ENCODE results near the gene CCL20. TPM values are rescaled to one million over a fixed set of nuclear protein-coding genes. Genes with fewer than 3 reads are reported as not detected.
A peak's percentile ranks its signal among the peaks of the same experiment; 100 is the strongest.

Gene CCL20
- total and polyA plus RNA-seq, 2 of the 13 experiments (the other 11 are each of a cell fraction or from before 2014, with no cell fraction given), result 223 to 903 TPM

DNA sequence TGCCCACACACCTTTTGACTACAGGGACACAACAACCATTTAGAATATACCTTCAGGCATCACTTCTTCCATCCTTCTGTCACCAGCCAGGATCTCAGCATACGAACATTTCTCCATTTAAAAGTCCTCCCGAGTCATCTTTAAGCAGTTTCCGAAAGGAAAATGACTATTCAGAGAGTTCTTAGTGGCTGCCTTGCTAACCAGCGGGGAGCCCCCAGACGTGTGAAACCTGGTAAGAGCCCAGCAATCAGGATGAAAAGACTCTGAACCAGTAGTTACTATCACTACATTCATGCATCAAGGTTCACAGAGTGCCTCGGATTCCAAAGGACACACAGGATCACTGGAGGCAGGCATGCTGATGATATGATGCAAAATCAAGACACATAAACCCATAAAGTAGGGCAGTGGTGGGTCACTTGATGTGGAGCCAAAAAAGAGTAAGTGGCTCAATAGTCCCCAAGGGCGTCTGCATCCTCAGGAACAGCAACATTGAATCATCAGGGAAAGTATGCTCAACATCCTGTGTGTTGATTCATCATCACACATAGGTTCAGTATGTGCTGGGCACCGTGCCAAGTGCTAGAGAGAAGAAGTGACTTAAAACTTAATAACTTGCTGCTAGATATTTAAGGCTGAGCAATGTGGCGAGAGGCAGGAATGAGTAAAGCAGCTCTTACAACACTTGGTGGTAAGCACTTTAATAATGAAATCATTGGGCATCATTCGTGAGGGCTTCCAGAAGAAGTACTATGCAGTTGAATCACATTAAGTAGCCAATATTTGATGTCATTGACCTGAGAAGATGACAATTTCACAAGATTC lies 4.4 kb downstream of the CCL20 start (continued):
- peak in 1 of 2 experiments; percentile 34; a peak in 2 of 4 replicates for TF ChIP-seq EP300 (IDR thresholded peaks at IDR 0.05; ENCODE audit: low read depth in 2 of 2, low read length in 2 of 2)
- peak; percentile 5; the same call in 1 of the 2 replicates for TF ChIP-seq EP300 (CRISPR knock-in tag; IDR thresholded peaks at IDR 0.05; ENCODE audit: borderline replicate concordance)
- TF ChIP-seq, protein P1, sequence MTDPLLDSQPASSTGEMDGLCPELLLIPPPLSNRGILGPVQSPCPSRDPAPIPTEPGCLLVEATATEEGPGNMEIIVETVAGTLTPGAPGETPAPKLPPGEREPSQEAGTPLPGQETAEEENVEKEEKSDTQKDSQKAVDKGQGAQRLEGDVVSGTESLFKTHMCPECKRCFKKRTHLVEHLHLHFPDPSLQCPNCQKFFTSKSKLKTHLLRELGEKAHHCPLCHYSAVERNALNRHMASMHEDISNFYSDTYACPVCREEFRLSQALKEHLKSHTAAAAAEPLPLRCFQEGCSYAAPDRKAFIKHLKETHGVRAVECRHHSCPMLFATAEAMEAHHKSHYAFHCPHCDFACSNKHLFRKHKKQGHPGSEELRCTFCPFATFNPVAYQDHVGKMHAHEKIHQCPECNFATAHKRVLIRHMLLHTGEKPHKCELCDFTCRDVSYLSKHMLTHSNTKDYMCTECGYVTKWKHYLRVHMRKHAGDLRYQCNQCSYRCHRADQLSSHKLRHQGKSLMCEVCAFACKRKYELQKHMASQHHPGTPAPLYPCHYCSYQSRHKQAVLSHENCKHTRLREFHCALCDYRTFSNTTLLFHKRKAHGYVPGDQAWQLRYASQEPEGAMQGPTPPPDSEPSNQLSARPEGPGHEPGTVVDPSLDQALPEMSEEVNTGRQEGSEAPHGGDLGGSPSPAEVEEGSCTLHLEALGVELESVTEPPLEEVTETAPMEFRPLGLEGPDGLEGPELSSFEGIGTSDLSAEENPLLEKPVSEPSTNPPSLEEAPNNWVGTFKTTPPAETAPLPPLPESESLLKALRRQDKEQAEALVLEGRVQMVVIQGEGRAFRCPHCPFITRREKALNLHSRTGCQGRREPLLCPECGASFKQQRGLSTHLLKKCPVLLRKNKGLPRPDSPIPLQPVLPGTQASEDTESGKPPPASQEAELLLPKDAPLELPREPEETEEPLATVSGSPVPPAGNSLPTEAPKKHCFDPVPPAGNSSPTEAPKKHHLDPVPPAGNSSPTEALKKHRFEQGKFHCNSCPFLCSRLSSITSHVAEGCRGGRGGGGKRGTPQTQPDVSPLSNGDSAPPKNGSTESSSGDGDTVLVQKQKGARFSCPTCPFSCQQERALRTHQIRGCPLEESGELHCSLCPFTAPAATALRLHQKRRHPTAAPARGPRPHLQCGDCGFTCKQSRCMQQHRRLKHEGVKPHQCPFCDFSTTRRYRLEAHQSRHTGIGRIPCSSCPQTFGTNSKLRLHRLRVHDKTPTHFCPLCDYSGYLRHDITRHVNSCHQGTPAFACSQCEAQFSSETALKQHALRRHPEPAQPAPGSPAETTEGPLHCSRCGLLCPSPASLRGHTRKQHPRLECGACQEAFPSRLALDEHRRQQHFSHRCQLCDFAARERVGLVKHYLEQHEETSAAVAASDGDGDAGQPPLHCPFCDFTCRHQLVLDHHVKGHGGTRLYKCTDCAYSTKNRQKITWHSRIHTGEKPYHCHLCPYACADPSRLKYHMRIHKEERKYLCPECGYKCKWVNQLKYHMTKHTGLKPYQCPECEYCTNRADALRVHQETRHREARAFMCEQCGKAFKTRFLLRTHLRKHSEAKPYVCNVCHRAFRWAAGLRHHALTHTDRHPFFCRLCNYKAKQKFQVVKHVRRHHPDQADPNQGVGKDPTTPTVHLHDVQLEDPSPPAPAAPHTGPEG (CRISPR knock-in tag; IDR thresholded peaks at IDR 0.05), result no peak
- TF ChIP-seq ZNF577 (CRISPR knock-in tag; IDR thresholded peaks at IDR 0.05; ENCODE audit: borderline replicate concordance, low read depth), result no peak
- TF ChIP-seq, protein P2, sequence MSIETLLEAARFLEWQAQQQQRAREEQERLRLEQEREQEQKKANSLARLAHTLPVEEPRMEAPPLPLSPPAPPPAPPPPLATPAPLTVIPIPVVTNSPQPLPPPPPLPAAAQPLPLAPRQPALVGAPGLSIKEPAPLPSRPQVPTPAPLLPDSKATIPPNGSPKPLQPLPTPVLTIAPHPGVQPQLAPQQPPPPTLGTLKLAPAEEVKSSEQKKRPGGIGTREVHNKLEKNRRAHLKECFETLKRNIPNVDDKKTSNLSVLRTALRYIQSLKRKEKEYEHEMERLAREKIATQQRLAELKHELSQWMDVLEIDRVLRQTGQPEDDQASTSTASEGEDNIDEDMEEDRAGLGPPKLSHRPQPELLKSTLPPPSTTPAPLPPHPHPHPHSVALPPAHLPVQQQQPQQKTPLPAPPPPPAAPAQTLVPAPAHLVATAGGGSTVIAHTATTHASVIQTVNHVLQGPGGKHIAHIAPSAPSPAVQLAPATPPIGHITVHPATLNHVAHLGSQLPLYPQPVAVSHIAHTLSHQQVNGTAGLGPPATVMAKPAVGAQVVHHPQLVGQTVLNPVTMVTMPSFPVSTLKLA (IDR thresholded peaks at IDR 0.05), result no peak
- TF ChIP-seq, protein P3, sequence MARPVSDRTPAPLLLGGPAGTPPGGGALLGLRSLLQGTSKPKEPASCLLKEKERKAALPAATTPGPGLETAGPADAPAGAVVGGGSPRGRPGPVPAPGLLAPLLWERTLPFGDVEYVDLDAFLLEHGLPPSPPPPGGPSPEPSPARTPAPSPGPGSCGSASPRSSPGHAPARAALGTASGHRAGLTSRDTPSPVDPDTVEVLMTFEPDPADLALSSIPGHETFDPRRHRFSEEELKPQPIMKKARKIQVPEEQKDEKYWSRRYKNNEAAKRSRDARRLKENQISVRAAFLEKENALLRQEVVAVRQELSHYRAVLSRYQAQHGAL (CRISPR knock-in tag; IDR thresholded peaks at IDR 0.05; ENCODE audit: not compliant biosample characterization), result no peak
- no peak for TF ChIP-seq ZNF546 (CRISPR knock-in tag; conservative IDR thresholded peaks at IDR 0.05)
- no peak for TF ChIP-seq HDAC1 (CRISPR knock-in tag; IDR thresholded peaks at IDR 0.05)
- TF ChIP-seq ZNF768 (CRISPR knock-in tag; IDR thresholded peaks at IDR 0.05), result no peak
- TF ChIP-seq CBX2 (IDR thresholded peaks at IDR 0.05; ENCODE audit: low read depth, low read length), result no peak
- TF ChIP-seq CBX2 (CRISPR knock-in tag; IDR thresholded peaks at IDR 0.05; ENCODE audit: low read depth), result peak; percentile 29; the same call in 1 of the 2 replicates
- TF ChIP-seq PITX1 (CRISPR knock-in tag; IDR thresholded peaks at IDR 0.05), result 0 out of 2 replicates have a peak, but pooled peaks have one; percentile 19
- TF ChIP-seq ZFP62 (CRISPR knock-in tag; IDR thresholded peaks at IDR 0.05), result no peak
- TF ChIP-seq, protein P4, sequence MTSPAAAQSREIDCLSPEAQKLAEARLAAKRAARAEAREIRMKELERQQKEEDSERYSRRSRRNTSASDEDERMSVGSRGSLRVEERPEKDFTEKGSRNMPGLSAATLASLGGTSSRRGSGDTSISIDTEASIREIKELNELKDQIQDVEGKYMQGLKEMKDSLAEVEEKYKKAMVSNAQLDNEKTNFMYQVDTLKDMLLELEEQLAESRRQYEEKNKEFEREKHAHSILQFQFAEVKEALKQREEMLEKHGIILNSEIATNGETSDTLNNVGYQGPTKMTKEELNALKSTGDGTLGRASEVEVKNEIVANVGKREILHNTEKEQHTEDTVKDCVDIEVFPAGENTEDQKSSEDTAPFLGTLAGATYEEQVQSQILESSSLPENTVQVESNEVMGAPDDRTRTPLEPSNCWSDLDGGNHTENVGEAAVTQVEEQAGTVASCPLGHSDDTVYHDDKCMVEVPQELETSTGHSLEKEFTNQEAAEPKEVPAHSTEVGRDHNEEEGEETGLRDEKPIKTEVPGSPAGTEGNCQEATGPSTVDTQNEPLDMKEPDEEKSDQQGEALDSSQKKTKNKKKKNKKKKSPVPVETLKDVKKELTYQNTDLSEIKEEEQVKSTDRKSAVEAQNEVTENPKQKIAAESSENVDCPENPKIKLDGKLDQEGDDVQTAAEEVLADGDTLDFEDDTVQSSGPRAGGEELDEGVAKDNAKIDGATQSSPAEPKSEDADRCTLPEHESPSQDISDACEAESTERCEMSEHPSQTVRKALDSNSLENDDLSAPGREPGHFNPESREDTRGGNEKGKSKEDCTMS (CRISPR knock-in tag; conservative IDR thresholded peaks at IDR 0.05), result no peak
- TF ChIP-seq RARA (CRISPR knock-in tag; IDR thresholded peaks at IDR 0.05), result peak; percentile 75; the same call in 1 of the 2 replicates
